Astrocyte (in vitro differentiated cells and primary cell): Measurements from ENCODE around the gene PRX. TPM values are rescaled to one million over a fixed set of nuclear protein-coding genes. Genes with fewer than 3 reads are reported as not detected.
"Not testable (repeated sequence)": the region's sequence is repeated elsewhere in the genome, so short reads cannot be mapped to it uniquely, and the experiment has no call there.

ENCODE experiments used
- DNase-seq: peaks from one replicate; pipeline ENCODE4 v3.0.0-alpha.2; 2010; ENCODE audit warnings: low read depth
- FAIRE-seq: peaks from 2 replicates; lab custom pipeline; 2011; peaks lifted over from hg19 to GRCh38; lab: Jason Lieb, UNC
- H2AFZ ChIP-seq: 2 replicates; pipeline ENCODE4 v1.6.0; 2012; ENCODE audit warnings: low read depth, low read length, inconsistent platforms
- H3K27ac ChIP-seq: 2 replicates; pipeline ENCODE4 v1.5.1; 2011; ENCODE audit warnings: low read depth, low read length, inconsistent platforms
- H3K27me3 ChIP-seq: 2 replicates; pipeline ENCODE4 v1.6.0; 2011; ENCODE audit warnings: low read length, inconsistent platforms; ENCODE audit not compliant: insufficient read depth
- H3K36me3 ChIP-seq: 2 replicates; pipeline ENCODE4 v1.5.1; 2011; ENCODE audit warnings: low read length, inconsistent platforms; ENCODE audit not compliant: insufficient read depth
- H3K4me1 ChIP-seq: 2 replicates; pipeline ENCODE4 v1.5.1; 2011; ENCODE audit warnings: low read length, inconsistent platforms; ENCODE audit not compliant: insufficient read depth
- H3K4me2 ChIP-seq: 2 replicates; pipeline ENCODE4 v1.6.0; 2012; ENCODE audit warnings: low read length, inconsistent platforms
- H3K4me3 ChIP-seq: 2 replicates; pipeline ENCODE4 v1.5.1; 2011; ENCODE audit warnings: low read depth, mild to moderate bottlenecking, low read length, inconsistent platforms; ENCODE audit not compliant: insufficient read depth
- H3K79me2 ChIP-seq: 2 replicates; pipeline ENCODE4 v1.6.0; 2012; ENCODE audit warnings: mild to moderate bottlenecking, low read length, inconsistent platforms; ENCODE audit not compliant: insufficient read depth
- H3K9ac ChIP-seq: 2 replicates; pipeline ENCODE4 v1.6.0; 2012; ENCODE audit warnings: mild to moderate bottlenecking, low read length, inconsistent platforms
- H3K9me3 ChIP-seq: 2 replicates; pipeline ENCODE4 v1.5.1; 2012; ENCODE audit warnings: low read depth, mild to moderate bottlenecking, low read length, inconsistent platforms; ENCODE audit not compliant: insufficient read depth
- H4K20me1 ChIP-seq: 2 replicates; pipeline ENCODE4 v1.6.0; 2012; ENCODE audit warnings: low read length, inconsistent platforms; ENCODE audit not compliant: insufficient read depth
- H3K27ac Mint-ChIP-seq: one replicate; pipeline ENCODE4 v1.8.0; 2021; ENCODE audit warnings: mild to moderate bottlenecking, mixed read lengths; ENCODE audit not compliant: unreplicated experiment
- H3K27me3 Mint-ChIP-seq: one replicate; pipeline ENCODE4 v1.8.0; 2021; ENCODE audit warnings: low read depth, mixed read lengths; ENCODE audit not compliant: unreplicated experiment
- H3K36me3 Mint-ChIP-seq: one replicate; pipeline ENCODE4 v1.8.0; 2021; ENCODE audit warnings: low read depth, mixed read lengths; ENCODE audit not compliant: unreplicated experiment
- H3K4me1 Mint-ChIP-seq: one replicate; pipeline ENCODE4 v1.8.0; 2021; ENCODE audit warnings: low read depth, mixed read lengths; ENCODE audit not compliant: unreplicated experiment
- H3K4me3 Mint-ChIP-seq: one replicate; pipeline ENCODE4 v1.8.0; 2021; ENCODE audit warnings: mild to moderate bottlenecking, moderate library complexity, mixed read lengths; ENCODE audit not compliant: unreplicated experiment
- H3K9me3 Mint-ChIP-seq: one replicate; pipeline ENCODE4 v1.8.0; 2021; ENCODE audit warnings: mild to moderate bottlenecking, mixed read lengths; ENCODE audit not compliant: unreplicated experiment
- CTCF ChIP-seq: IDR thresholded peaks from 2 replicates; pipeline ENCODE4 v1.5.1; 2011; ENCODE audit warnings: low read depth, mild to moderate bottlenecking, inconsistent platforms, low read length, moderate library complexity; ENCODE audit not compliant: insufficient read depth
- EZH2 ChIP-seq: IDR thresholded peaks from 2 replicates; pipeline ENCODE4 v1.6.1; 2012; ENCODE audit warnings: mild to moderate bottlenecking, low read length, inconsistent platforms; ENCODE audit not compliant: insufficient read depth
- total RNA-seq: library from RNA; stranded (reverse); gene quantifications from 2 replicates; pipeline ENCODE4 v1.2.1, GENCODE V29; 2021

Gene PRX
- total RNA-seq, 1 donor from 2014 or later, result 1.5 TPM

GRCh38 chr19:40428197-40428596 lies 15.0 kb upstream of the PRX start:
- not testable (repeated sequence) for H3K4me3 ChIP-seq, H3K27me3 Mint-ChIP-seq, H3K27ac Mint-ChIP-seq, H3K9ac ChIP-seq, H2AFZ ChIP-seq, H3K9me3 ChIP-seq, DNase-seq, H4K20me1 ChIP-seq, H3K27me3 ChIP-seq, FAIRE-seq, H3K4me3 Mint-ChIP-seq, H3K4me1 Mint-ChIP-seq, H3K9me3 Mint-ChIP-seq, H3K27ac ChIP-seq, H3K4me2 ChIP-seq, H3K36me3 Mint-ChIP-seq, H3K36me3 ChIP-seq
- H3K79me2 ChIP-seq, result peaks cover 19% of the 10 kb centered on the region
- peaks cover 11% of the 10 kb centered on the region for H3K4me1 ChIP-seq

- peaks cover 20% of the 10 kb centered on the region for H4K20me1 ChIP-seq
- peak within 1 kb of the TSS; percentile 100 for H3K27ac Mint-ChIP-seq
- peaks cover 20% of the 10 kb centered on the region for H3K4me1 ChIP-seq
- H3K79me2 ChIP-seq, result peaks cover 38% of the 10 kb centered on the region
- H3K27ac ChIP-seq, result peak within 1 kb of the TSS; percentile 96
- TF ChIP-seq EZH2, result no peak
- TF ChIP-seq CTCF, result no peak
- FAIRE-seq (peak; percentile 83), DNase-seq (peak; percentile 96)
- H3K9me3 Mint-ChIP-seq, result no peaks in the 10 kb centered on the region
- peaks cover 10% of the 10 kb centered on the region for H3K36me3 ChIP-seq
- no peaks in the 10 kb centered on the region for H3K27me3 Mint-ChIP-seq
- H3K9ac ChIP-seq, result peak within 1 kb of the TSS; percentile 99
- peak within 1 kb of the TSS; percentile 95 for H3K4me3 Mint-ChIP-seq
- peak within 1 kb of the TSS; percentile 99 for H3K4me2 ChIP-seq
- no peaks in the 10 kb centered on the region for H3K27me3 ChIP-seq
- peaks cover 3% of the 10 kb centered on the region for H3K36me3 Mint-ChIP-seq
- H2AFZ ChIP-seq, result peak within 1 kb of the TSS; percentile 84
- H3K4me1 Mint-ChIP-seq, result peaks cover 14% of the 10 kb centered on the region
- H3K4me3 ChIP-seq, result peak within 1 kb of the TSS; percentile 98
- H3K9me3 ChIP-seq, result no peaks in the 10 kb centered on the region
Measured at GRCh38 chr19:40425450-40426287, 12.5 kb upstream of the PRX start, which contains the start of gene SERTAD1. Gene SERTAD1, minus strand, starts transcription at chr19:40425992. Its CDS starts 2,446 bp downstream, at chr19:40423546.

GRCh38 chr19:40424637-40425449 lies 11.7 kb upstream of the PRX start:
- H3K9ac ChIP-seq, result peak overlapping the region; percentile 99
- peaks cover 3% of the 10 kb centered on the region for H3K36me3 Mint-ChIP-seq
- H3K79me2 ChIP-seq, result peaks cover 38% of the 10 kb centered on the region
- H3K9me3 Mint-ChIP-seq, result no peaks in the 10 kb centered on the region
- peaks cover 10% of the 10 kb centered on the region for H3K36me3 ChIP-seq
- FAIRE-seq (no peak), DNase-seq (no peak)
- no peaks in the 10 kb centered on the region for H3K27me3 ChIP-seq
- H2AFZ ChIP-seq, result peak overlapping the region; percentile 12
- TF ChIP-seq CTCF (no peak), EZH2 (no peak)
- H3K9me3 ChIP-seq, result no peaks in the 10 kb centered on the region
- H3K4me3 ChIP-seq, result peak overlapping the region; percentile 98
- H3K4me2 ChIP-seq, result peak overlapping the region; percentile 99
- no peaks in the 10 kb centered on the region for H3K27me3 Mint-ChIP-seq
- peaks cover 21% of the 10 kb centered on the region for H3K4me1 ChIP-seq
- peaks cover 14% of the 10 kb centered on the region for H3K4me1 Mint-ChIP-seq
- peak overlapping the region; percentile 95 for H3K4me3 Mint-ChIP-seq
- peak overlapping the region; percentile 96 for H3K27ac ChIP-seq
- H4K20me1 ChIP-seq, result peaks cover 20% of the 10 kb centered on the region
- H3K27ac Mint-ChIP-seq, result peak overlapping the region; percentile 100
